GM12891 (cell line): ENCODE measurements around the gene HOXB3.

Experiments used
- POLR2A ChIP-seq: IDR thresholded peaks from 2 replicates; pipeline ENCODE4 v1.6.1; 2011; ENCODE audit warnings: low read depth, low read length, control low read depth
- POLR2AphosphoS5 ChIP-seq: IDR thresholded peaks from 2 replicates; pipeline ENCODE4 v1.6.1; 2011; ENCODE audit warnings: low read depth, low read length, control low read depth
- POU2F2 ChIP-seq: IDR thresholded peaks from 2 replicates; pipeline ENCODE4 v1.6.1; 2011; ENCODE audit warnings: low read depth, mild to moderate bottlenecking, control low read depth, low read length, moderate library complexity
- SPI1 ChIP-seq: IDR thresholded peaks from 2 replicates; pipeline ENCODE4 v1.6.1; 2011; ENCODE audit warnings: low read depth, low read length, control low read depth
- TAF1 ChIP-seq: IDR thresholded peaks from 2 replicates; pipeline ENCODE4 v1.6.1; 2011; ENCODE audit warnings: low read depth, low read length, control low read depth

- TF ChIP-seq POLR2A (no peak), TAF1 (no peak), SPI1 (no peak), POLR2AphosphoS5 (no peak), POU2F2 (no peak)
Observed at GRCh38 chr17:48593126-48593829, 3.2 kb upstream of the HOXB3 start, which contains the start of gene HOXB5.
